ENCODE data around the gene UBR4.

Gene UBR4

DNA sequence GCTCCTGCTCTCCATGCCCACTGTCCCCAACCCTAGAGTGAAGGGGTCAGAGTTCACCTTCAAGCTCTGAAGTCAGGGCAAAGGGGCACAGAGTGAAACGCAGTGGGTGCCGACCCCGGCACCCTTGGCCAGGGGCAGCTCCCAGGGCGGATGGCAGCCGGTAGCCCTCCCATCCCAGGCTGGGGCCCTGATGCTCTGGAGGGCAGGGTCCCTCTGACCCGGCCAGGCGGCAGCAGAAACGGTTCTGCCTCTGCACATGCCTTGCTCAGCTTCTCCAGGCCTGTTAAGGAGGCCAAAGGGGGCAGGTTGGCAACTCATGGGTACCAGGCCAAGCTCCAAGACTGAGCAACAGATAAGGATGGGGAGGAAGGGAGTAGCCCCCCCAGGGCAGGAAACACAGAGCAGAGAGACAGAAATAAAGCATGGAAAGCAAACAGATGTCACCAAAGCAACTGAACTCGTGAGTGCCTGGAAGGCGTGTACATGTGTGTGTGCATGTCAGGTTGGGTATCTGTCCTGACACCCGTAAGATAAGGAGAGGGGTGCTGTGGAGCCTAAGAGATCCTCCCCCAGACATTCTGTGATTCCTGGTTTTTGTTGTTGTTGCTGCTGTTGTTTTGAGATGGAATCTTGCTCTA, 141.3 kb downstream of the UBR4 start:
- H3K9me3 Mint-ChIP-seq, result no peaks in the 10 kb centered on the region
- peaks cover 53% of the 10 kb centered on the region for H3K27me3 Mint-ChIP-seq
- CTCF ChIA-PET, result no interaction called here
- peaks cover 13% of the 10 kb centered on the region for H3K4me1 Mint-ChIP-seq
- no peak overlapping the region for H3K4me3 Mint-ChIP-seq
- no peak for DNase-seq
- H3K27ac Mint-ChIP-seq, result no peak overlapping the region
- peaks cover 12% of the 10 kb centered on the region for H3K36me3 Mint-ChIP-seq

DNA sequence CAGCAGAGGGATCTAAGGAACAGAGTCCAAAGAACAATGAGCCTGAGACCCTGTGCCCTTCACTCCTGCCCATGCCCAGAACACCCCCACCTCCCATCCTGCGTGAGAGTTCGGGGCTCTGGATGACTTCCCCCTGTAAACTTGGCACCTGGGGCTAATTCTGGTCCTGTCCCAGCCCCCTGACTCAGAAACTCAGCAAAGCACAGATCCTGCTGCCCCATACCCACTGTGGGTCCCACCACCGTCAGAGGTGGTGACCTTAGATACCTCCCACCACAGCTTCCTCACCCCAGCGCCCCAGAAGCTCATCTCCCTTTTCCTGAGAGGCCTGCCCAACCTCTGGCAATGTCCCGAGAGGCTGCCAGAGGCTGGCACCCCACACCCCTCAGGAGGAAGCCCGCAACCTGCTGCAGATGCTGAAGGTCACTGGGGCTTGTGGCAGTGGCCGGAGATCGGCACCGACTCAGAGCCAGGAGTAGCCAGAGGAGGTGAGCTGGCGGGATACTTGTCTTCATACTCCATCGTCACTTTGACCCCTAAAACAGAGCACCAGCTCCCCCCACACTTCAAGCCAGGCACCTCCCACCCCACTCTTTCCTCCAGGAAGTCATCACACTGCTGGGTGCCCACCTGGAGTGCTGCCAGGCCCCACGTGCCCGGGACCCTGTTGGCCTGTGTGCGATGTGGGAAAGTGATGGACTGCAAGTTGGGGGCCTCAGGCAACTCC, 142.0 kb downstream of the UBR4 start:
- Mint-ChIP-seq H3K36me3 (peaks cover 7% of the 10 kb centered on the region), H3K27me3 (peaks cover 53% of the 10 kb centered on the region), H3K4me3 (no peak overlapping the region), H3K9me3 (no peaks in the 10 kb centered on the region), H3K4me1 (peaks cover 8% of the 10 kb centered on the region), H3K27ac (peak overlapping the region; percentile 51)
- CTCF ChIA-PET, result no interaction called here
- no peak for DNase-seq

DNA sequence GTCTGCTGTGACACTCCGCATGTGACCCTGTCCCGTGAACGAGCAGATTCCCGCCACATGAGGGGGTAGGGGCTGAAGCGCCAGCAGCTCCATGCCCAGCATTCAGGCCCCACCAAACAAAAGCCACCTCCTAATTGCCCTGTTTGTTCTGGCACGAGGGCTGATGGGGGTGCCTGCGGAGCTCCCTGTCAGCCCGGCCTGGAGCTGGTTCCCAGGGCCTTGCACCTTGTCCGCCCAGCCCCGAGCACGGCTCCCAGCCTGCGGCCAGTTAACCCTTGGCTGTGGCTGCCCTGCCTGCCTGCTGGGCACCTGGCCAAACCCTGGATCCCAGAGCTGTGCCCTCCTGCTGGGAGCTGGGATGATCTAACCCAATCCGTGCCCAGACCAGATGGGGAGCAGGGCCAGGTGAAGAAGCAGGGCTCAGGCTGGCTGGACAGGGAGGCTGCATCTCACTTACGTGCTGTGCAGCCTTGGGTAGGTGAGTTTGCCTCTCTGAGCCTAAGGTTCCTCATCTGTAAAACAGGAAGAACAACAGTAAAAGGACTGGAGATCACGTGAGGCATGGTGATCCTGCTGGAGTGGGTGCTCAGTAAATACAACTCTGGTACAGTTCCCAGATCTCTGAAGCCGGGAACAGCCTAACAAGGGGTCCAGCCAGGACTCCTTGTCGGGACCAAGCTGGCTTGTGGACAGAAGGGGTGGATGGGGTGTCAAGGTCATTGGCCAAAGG, 142.7 kb downstream of the UBR4 start:
- Mint-ChIP-seq H3K4me1 (peaks cover 2% of the 10 kb centered on the region), H3K27me3 (peaks cover 52% of the 10 kb centered on the region), H3K36me3 (no peaks in the 10 kb centered on the region), H3K27ac (no peak overlapping the region), H3K4me3 (no peak overlapping the region), H3K9me3 (peaks cover 3% of the 10 kb centered on the region)
- CTCF ChIA-PET, result no interaction called here
- no peak for DNase-seq

DNA sequence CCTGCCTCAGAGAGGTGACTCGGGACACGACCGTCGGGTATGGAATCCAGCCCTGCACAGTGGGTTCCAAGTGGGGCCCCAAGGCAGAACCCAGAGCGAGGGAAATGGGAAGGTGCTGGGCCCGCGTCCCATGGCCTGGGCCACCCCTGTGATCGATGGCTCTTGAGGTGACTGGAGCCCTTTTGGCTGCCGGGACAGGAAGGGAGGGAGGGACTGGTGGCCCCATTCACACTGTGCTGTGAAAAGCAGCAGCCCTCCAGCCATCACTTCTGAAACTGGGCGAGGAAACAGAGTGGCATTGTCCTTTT, 143.2 kb downstream of the UBR4 start:
- peaks cover 8% of the 10 kb centered on the region for H3K9me3 Mint-ChIP-seq
- H3K36me3 Mint-ChIP-seq, result no peaks in the 10 kb centered on the region
- peaks cover 2% of the 10 kb centered on the region for H3K4me1 Mint-ChIP-seq
- H3K27me3 Mint-ChIP-seq, result peaks cover 53% of the 10 kb centered on the region
- no peak for DNase-seq
- H3K4me3 Mint-ChIP-seq, result no peak overlapping the region
- CTCF ChIA-PET, result no interaction called here
- H3K27ac Mint-ChIP-seq, result no peak overlapping the region

DNA sequence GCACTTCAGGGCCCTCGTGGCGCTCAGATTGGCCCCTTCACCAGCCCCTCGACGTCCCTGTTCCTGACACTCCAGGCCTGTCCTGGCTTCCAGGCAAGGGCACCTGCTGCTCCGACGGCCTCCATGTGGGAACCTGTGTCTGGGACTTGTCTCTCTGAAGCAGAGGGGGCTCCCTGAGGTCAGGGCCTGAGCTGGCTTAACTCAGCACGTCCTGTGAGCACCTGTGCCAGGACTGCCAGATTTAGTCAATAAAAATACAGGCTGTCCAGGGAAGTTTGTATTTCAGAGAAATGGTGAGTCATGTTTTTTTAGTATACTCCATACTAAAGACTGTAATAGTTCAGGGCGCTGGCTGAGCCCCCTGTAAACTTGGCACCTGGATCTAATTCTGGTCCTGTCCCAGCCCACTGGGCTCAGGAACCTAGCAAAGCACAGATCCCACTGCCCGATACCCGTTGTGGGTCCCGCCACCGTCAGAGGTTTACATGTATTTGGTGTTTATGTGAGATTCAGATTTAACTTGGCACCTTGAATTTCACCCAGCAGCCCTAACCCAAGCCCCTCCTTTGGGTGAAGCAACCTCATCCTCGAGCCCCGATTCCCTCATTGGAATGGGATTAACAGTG, 143.7 kb downstream of the UBR4 start:
- Mint-ChIP-seq H3K36me3 (peaks cover 1% of the 10 kb centered on the region), H3K27me3 (peaks cover 50% of the 10 kb centered on the region), H3K9me3 (peaks cover 11% of the 10 kb centered on the region), H3K27ac (no peak overlapping the region), H3K4me3 (no peak overlapping the region), H3K4me1 (peaks cover 2% of the 10 kb centered on the region)
- DNase-seq, result no peak
- CTCF ChIA-PET, result no interaction called here

DNA sequence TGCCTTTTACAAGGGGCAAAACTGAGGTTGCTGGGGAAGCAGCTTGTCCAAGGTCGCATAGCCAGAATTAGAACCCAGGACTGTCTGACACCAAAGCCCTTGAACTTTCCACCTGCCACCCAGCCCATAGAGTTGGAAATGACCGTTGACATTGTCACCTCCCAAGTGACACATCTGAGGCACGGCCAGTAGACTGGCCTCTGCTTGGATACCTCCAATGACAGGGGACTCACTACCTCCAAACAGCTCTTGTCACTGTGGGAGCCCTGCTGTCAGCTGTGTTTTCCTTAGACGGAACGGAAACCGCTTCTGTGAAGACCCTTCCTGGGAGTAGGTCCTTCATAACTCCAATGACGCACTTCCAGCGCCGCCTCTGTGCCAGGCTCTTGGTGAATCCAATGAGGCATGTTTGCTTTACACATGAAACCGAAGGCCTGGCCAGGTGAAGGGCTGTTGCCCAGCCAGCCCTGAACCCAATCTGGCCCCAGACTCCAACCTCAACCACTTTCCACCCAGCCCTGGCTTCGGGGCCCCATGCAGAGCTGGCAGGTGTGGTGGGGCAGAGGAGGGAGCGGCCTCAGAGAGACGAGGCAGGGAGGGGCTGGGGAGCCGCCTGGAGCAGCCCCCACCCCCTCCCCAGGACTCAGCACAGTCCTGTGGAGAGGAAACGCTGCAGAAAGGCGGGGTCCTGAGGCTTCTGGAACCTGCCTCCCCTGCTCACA, 144.4 kb downstream of the UBR4 start:
- no peak for DNase-seq
- Mint-ChIP-seq H3K9me3 (peaks cover 16% of the 10 kb centered on the region), H3K27me3 (peaks cover 43% of the 10 kb centered on the region), H3K36me3 (peaks cover 3% of the 10 kb centered on the region), H3K27ac (no peak overlapping the region), H3K4me1 (peaks cover 2% of the 10 kb centered on the region), H3K4me3 (no peak overlapping the region)
- CTCF ChIA-PET, result no interaction called here

DNA sequence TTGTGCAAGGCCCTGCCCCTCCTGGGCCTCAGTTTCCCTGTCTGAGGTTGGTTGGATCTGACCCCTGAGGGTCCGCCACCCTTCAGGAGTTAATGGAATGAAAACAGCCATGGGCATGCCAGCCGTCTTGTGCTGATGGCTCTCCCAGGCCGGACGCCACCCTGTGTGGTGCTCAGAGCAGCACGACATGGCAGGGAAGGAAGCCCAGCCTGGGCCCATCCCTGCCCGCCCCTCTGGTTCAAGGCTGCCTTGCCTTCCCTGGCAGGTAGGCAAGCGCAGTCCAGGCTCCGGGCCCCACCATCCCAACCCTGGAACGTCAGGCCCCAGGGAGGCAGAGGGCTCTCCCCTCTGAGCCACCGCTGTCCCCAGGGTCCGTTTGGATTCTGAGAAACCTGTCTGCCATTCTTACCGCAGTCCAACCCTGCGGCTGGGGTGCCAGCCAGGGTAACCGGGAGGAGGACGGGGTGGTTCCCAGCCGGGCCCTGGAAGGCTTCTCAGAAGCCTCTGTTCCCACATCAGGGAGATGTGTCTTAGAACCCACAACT, 145.1 kb downstream of the UBR4 start:
- H3K4me1 Mint-ChIP-seq, result peaks cover 2% of the 10 kb centered on the region

DNA sequence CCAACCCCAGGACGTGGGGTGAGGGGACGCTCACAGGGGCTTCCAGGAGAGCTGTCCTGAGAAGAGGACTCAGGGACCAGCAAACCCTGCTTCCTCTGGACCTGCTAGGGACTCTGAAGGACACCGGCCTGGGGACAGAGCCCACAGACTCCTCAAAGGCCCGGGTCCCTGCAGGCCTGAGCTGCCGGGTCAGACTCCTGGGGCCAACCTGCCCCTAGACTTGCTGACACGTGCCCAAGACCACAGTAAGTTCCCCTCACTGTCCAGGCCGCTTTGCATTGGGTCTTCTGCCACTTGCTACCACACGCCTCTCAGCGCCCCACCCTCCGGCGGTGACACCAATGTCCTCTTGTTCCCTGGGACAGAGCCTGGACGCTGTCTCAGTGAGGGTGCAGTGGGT, 146.9 kb downstream of the UBR4 start:
- CTCF ChIA-PET, result interaction anchor here (1.2 kb wide), 1 partner anchor 33 kb away, joined by 3 read pairs; no protein-coding TSS in a partner anchor
- Mint-ChIP-seq H3K27me3 (peaks cover 31% of the 10 kb centered on the region), H3K36me3 (peaks cover 3% of the 10 kb centered on the region), H3K4me3 (no peak overlapping the region), H3K4me1 (peaks cover 2% of the 10 kb centered on the region), H3K27ac (no peak overlapping the region), H3K9me3 (peaks cover 16% of the 10 kb centered on the region)
- no peak for DNase-seq

More for the DNA sequence above, 145.1 kb downstream of the UBR4 start:
- no peak for DNase-seq
- H3K36me3 Mint-ChIP-seq, result peaks cover 3% of the 10 kb centered on the region
- no peak overlapping the region for H3K4me3 Mint-ChIP-seq
- H3K27me3 Mint-ChIP-seq, result peaks cover 37% of the 10 kb centered on the region
- H3K27ac Mint-ChIP-seq, result no peak overlapping the region
- peaks cover 16% of the 10 kb centered on the region for H3K9me3 Mint-ChIP-seq
- CTCF ChIA-PET, result interaction anchor here (0.7 kb wide), 1 partner anchor 10 kb away, joined by 3 read pairs; no protein-coding TSS in a partner anchor

DNA sequence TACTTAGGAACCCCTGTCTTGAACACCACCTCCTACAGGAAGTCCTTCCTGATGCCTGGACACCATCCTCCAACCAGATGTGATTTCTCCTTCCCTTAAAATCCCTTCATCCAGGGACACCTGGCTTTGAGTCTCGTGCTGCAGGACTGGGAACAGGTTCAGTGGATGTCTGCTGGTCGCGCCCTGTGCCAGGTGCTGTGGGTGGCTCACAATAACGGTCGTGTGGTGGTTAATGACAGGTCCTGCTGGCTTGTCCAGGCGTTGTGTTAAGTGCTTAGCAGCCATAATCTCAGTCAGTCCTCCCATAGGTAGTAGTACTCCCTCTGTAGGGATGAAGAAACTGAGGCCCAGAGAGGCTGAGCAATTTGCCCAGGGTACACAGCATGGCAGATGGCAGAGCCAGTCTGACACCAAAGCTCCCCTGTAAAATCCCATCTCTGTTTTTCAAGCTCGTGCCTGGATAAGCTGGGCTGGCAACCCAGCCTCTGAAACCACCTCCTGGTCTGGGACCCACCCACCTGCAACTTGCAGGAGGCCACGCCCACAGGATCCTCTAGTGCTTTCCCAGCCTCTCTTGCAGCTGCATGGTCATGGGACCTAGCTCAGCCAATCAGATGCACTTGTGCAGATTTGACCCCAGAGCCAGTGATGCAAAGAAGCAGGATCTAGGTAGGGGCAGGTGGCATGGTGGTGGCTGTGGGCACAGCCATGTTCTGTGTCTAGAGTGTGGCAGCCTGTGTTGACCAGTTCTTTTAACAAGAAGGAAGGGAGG, 147.6 kb downstream of the UBR4 start:
- H3K9me3 Mint-ChIP-seq, result peaks cover 16% of the 10 kb centered on the region
- H3K27ac Mint-ChIP-seq, result no peak overlapping the region
- H3K4me1 Mint-ChIP-seq, result peaks cover 2% of the 10 kb centered on the region
- H3K4me3 Mint-ChIP-seq, result no peak overlapping the region
- no peak for DNase-seq
- peaks cover 31% of the 10 kb centered on the region for H3K27me3 Mint-ChIP-seq
- H3K36me3 Mint-ChIP-seq, result peaks cover 3% of the 10 kb centered on the region
- CTCF ChIA-PET, result interaction anchor here (1.2 kb wide), 1 partner anchor 34 kb away, joined by 3 read pairs; no protein-coding TSS in a partner anchor

DNA sequence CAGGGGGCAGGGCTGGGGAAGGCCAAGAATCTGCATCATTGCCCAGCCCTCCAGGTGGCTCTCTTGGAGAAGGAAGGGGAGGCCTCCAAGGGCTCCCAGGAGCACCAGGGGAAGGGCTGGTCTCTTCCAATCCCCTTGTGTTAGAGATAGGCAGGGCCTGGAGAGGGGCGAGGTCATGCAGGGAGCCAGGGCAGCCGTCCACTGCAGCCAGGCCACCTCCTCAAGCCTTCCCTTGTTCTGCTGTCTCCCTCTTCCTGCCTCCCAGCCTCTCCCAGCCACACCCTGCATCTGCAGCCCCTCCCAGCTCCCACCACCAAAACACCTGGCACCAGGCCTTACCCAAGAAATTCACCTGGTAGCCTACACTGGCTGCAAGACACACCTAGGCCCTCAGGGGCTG, 148.3 kb downstream of the UBR4 start:
- CTCF ChIA-PET, result no interaction called here
- Mint-ChIP-seq H3K9me3 (peaks cover 16% of the 10 kb centered on the region), H3K27me3 (peaks cover 31% of the 10 kb centered on the region), H3K36me3 (peaks cover 3% of the 10 kb centered on the region), H3K4me3 (no peak overlapping the region), H3K27ac (no peak overlapping the region), H3K4me1 (peaks cover 2% of the 10 kb centered on the region)
- DNase-seq, result no peak

DNA sequence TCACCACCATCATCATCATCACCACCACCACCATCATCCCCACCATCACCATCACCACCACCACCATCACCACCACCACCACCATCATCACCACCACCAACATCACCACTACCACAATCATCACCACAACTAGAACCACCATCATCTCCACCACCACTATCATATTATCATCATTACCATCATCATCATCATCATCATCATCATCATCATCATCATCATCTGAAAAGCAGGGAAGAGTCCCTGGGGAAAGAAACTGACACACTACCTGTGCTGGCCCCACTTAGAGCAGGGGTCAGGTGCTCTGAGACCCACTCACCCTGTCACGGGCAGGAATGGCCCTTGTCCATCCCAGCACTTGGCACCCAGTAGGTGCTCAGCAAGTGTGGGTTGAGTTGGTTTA, 148.7 kb downstream of the UBR4 start:
- peak overlapping the region; percentile 0 for H3K4me3 Mint-ChIP-seq

DNA sequence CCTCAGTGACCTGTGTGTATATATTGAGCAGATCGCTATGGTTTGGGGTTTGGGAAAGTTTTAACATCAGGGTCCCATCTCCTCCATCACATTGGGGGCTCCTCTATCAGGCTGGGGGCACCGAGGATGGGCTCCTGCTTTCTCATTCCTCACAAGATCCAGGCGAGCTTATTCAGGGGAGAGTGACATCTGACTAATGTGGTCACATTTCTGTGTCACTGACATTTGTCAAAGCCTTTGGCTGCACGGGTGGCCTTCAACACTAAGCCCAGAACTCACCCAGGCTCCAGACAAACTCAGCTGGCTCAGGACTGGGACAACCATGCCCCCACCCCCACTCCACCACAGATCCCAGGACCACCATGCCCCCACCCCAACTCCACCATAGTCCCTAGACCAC, 150.3 kb downstream of the UBR4 start:
- Mint-ChIP-seq H3K4me1 (peaks cover 12% of the 10 kb centered on the region), H3K27ac (no peak overlapping the region), H3K36me3 (peaks cover 3% of the 10 kb centered on the region), H3K4me3 (no peak overlapping the region), H3K9me3 (peaks cover 16% of the 10 kb centered on the region), H3K27me3 (peaks cover 45% of the 10 kb centered on the region)
- no peak for DNase-seq
- CTCF ChIA-PET, result no interaction called here

More for the DNA sequence above, 148.7 kb downstream of the UBR4 start:
- Mint-ChIP-seq H3K9me3 (peaks cover 16% of the 10 kb centered on the region), H3K27ac (peak overlapping the region; percentile 63), H3K27me3 (peaks cover 34% of the 10 kb centered on the region), H3K4me1 (peaks cover 2% of the 10 kb centered on the region), H3K36me3 (peaks cover 3% of the 10 kb centered on the region)
- no peak for DNase-seq
- CTCF ChIA-PET, result no interaction called here

DNA sequence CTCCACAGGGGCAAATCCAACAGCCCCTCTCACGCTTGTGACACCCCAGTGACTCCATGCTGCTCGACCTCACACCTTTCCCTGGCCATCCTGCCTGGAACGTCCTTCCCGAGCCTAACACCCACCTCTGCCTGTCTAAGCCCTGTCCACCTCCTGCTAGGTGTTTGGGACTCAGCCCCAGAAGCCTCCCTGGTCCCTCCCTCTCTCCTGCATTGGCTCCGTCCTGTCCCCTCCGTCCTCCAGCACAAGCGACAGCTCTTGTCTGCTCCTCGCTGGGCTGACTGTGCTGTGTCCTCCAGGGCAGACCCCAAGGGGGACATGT, 151.6 kb downstream of the UBR4 start:
- H3K27me3 Mint-ChIP-seq, result peaks cover 59% of the 10 kb centered on the region
- CTCF ChIA-PET, result no interaction called here
- peaks cover 3% of the 10 kb centered on the region for H3K36me3 Mint-ChIP-seq
- DNase-seq, result no peak
- H3K27ac Mint-ChIP-seq, result no peak overlapping the region
- H3K9me3 Mint-ChIP-seq, result peaks cover 16% of the 10 kb centered on the region
- no peak overlapping the region for H3K4me3 Mint-ChIP-seq
- H3K4me1 Mint-ChIP-seq, result peaks cover 14% of the 10 kb centered on the region
